Ovary (tissue), 3 donors: Measurements from ENCODE around the gene F7.

Experiments
- CTCF ChIP-seq, 3 donors: fragments of 450-650 bp in 2 of 3; fragments of 200-600 bp in 1 of 3; IDR thresholded peaks; one replicate each; pipeline versions ENCODE4 v1.5.1 to v1.8.0; 2016 to 2022; ENCODE audit warnings: antibody characterized with exemption in 3 of 3, mild to moderate bottlenecking in 1 of 3
- EP300 ChIP-seq: sonication (generic); formaldehyde crosslinking; IDR thresholded peaks from one replicate; pipeline ENCODE4 v1.6.1; 2017; ENCODE audit warnings: antibody characterized with exemption
- POLR2A ChIP-seq: fragments of 450-650 bp; IDR thresholded peaks from one replicate; pipeline ENCODE4 v1.6.1; 2017; ENCODE audit warnings: antibody characterized with exemption, mild to moderate bottlenecking, moderate library complexity
- donor health status: DM: no; HTN: no; CAD: no.

- TF ChIP-seq CTCF (IDR thresholded peaks at IDR 0.05): no peak
- TF ChIP-seq EP300: no peak
- TF ChIP-seq POLR2A: no peak
These were observed 23.2 kb upstream of the F7 start for GRCh38 chr13:113082198-113083021.
